Smooth muscle cell (in vitro differentiated cells): ENCODE data around the gene TF. TPM values are rescaled to one million over a fixed set of nuclear protein-coding genes. Genes with fewer than 3 reads are reported as not detected.

Experiments used
- DNase-seq: peaks from one replicate; lab custom pipeline; 2025; ENCODE audit not compliant: unreplicated experiment; lab: John Stamatoyannopoulos, UW
- H2AFZ ChIP-seq: fragments of 200-600 bp; sonication (generic); 2 replicates; pipeline ENCODE4 v1.6.0; 2016; ENCODE audit warnings: antibody characterized with exemption, low read depth, mild to moderate bottlenecking
- H3F3A ChIP-seq: fragments of 200-600 bp; sonication (generic); 2 replicates; pipeline ENCODE4 v1.6.0; 2017; ENCODE audit warnings: antibody characterized with exemption, low read depth
- H3K27ac ChIP-seq: fragments of 200-600 bp; sonication (generic); 2 replicates; pipeline ENCODE4 v1.5.1; 2016; ENCODE audit warnings: low read depth, mild to moderate bottlenecking
- H3K27me3 ChIP-seq: fragments of 200-600 bp; sonication (generic); 2 replicates; pipeline ENCODE4 v1.6.1; 2016; ENCODE audit warnings: low read depth, mild to moderate bottlenecking
- H3K36me3 ChIP-seq: fragments of 200-600 bp; sonication (generic); 2 replicates; pipeline ENCODE4 v1.5.1; 2016; ENCODE audit warnings: low read depth
- H3K4me1 ChIP-seq: fragments of 200-600 bp; sonication (generic); 2 replicates; pipeline ENCODE4 v1.5.1; 2016; ENCODE audit warnings: low read depth
- H3K4me2 ChIP-seq: fragments of 200-600 bp; sonication (generic); 2 replicates; pipeline ENCODE4 v1.6.0; 2016; ENCODE audit warnings: mild to moderate bottlenecking
- H3K4me3 ChIP-seq: fragments of 200-600 bp; sonication (generic); 2 replicates; pipeline ENCODE4 v1.5.1; 2016; ENCODE audit warnings: mild to moderate bottlenecking
- H3K79me2 ChIP-seq: fragments of 200-600 bp; sonication (generic); 2 replicates; pipeline ENCODE4 v1.6.0; 2016; ENCODE audit warnings: low read depth, mild to moderate bottlenecking
- H3K9ac ChIP-seq: fragments of 200-600 bp; sonication (generic); 2 replicates; pipeline ENCODE4 v1.6.0; 2016; ENCODE audit warnings: low read depth
- H3K9me3 ChIP-seq: fragments of 200-600 bp; sonication (generic); replicated peaks from 2 replicates; pipeline ENCODE4 v1.5.1; 2016; ENCODE audit warnings: low read depth
- H4K20me1 ChIP-seq: fragments of 200-600 bp; sonication (generic); 2 replicates; pipeline ENCODE4 v1.6.0; 2016; ENCODE audit warnings: low read depth
- WGBS: methylation state at CpG from one replicate; pipeline ENCODE4 v1.1.7; 2016; ENCODE audit warnings: low lambda C conversion rate; 5-methylcytosine and 5-hydroxymethylcytosine counted together
- polyA plus RNA-seq: library from polyadenylated mRNA; unstranded; fragments of >200 nt; fragmentation: Nextera tagmentation; extraction: Ambion mirVana; gene quantifications from 2 replicates; pipeline ENCODE4 v1.2.1, GENCODE V29; 2016
- total RNA-seq: library from RNA; depleted of rRNA; stranded (reverse); fragments of >200 nt; gene quantifications from 2 replicates; pipeline ENCODE4 v1.2.3, GENCODE V29; 2014
- TF ChIP-seq, protein P1 (sequence below): fragments of 200-600 bp; sonication (generic); IDR thresholded peaks from 2 replicates; pipeline ENCODE4 v1.5.1; 2017; ENCODE audit warnings: borderline replicate concordance, mild to moderate bottlenecking, antibody characterized with exemption; ENCODE audit not compliant: insufficient read depth, poor library complexity, severe bottlenecking

Gene TF
- total and polyA plus RNA-seq, 2 experiments from 2014 or later: 1.0 to 1.6 TPM

DNA sequence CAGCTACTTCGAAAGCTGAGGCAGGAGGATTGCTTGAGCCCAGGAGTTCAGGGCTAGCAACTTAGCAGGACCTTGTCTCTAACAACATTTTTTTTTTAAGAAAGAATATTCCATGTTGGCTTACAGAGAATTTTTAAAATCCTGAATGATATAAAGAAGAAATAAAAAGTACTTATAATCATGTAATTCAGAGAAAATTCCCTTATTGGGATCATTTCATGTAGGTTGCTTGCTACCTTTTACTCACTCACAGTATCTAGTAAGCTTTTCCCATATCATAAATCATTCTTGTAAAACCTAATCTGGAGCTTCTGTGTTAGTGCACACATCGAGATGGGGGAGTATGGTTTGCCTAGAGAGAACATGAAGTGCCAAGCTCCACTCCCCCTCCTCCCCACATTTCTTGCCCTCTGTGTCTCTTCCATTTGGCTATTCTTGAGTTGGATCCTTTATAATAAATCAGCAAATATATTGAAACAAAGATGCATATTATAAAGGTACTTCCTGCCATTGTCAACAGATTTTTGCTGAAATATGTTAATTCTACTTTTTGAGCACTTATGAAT is 13.6 kb downstream of the TF start:
- no peak overlapping the region for H3K4me3 ChIP-seq
- no peaks in the 10 kb centered on the region for H3K4me1 ChIP-seq
- H3K9ac ChIP-seq: no peak overlapping the region
- TF ChIP-seq, protein P1, sequence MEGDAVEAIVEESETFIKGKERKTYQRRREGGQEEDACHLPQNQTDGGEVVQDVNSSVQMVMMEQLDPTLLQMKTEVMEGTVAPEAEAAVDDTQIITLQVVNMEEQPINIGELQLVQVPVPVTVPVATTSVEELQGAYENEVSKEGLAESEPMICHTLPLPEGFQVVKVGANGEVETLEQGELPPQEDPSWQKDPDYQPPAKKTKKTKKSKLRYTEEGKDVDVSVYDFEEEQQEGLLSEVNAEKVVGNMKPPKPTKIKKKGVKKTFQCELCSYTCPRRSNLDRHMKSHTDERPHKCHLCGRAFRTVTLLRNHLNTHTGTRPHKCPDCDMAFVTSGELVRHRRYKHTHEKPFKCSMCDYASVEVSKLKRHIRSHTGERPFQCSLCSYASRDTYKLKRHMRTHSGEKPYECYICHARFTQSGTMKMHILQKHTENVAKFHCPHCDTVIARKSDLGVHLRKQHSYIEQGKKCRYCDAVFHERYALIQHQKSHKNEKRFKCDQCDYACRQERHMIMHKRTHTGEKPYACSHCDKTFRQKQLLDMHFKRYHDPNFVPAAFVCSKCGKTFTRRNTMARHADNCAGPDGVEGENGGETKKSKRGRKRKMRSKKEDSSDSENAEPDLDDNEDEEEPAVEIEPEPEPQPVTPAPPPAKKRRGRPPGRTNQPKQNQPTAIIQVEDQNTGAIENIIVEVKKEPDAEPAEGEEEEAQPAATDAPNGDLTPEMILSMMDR: no peak
- no peaks in the 10 kb centered on the region for H3K36me3 ChIP-seq
- H4K20me1 ChIP-seq: no peaks in the 10 kb centered on the region
- no peak for DNase-seq
- no peaks in the 10 kb centered on the region for H3K9me3 ChIP-seq
- H3K4me2 ChIP-seq: no peak overlapping the region
- WGBS: 79% methylated on average over 2 of the region's 2 CpGs
- no peaks in the 10 kb centered on the region for H3F3A ChIP-seq
- H3K27ac ChIP-seq: no peak overlapping the region
- no peaks in the 10 kb centered on the region for H3K79me2 ChIP-seq
- peaks cover 15% of the 10 kb centered on the region for H3K27me3 ChIP-seq
- no peak overlapping the region for H2AFZ ChIP-seq

DNA sequence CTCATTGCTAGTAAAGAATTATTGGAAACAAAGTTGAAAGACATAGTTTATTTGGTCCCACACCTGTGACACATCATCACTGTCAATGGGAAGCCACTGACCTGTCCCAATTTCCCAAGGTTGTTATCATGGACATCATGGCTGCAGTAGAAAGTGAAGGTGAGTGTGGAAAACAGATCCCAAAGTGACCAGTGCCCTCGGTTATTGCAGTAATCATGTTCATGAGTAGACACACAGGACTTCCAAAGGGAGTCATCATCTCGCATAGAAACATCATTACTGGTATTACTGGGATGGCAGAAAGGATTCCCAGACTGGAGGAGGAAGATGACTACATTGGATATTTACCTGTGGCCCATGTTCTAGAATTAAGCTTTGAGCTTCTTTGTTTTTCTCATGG is 14.7 kb downstream of the TF start:
- DNase-seq: no peak
- Histone ChIP-seq H3K4me3 (no peak overlapping the region), H3F3A (no peaks in the 10 kb centered on the region), H4K20me1 (no peaks in the 10 kb centered on the region), H3K4me1 (no peaks in the 10 kb centered on the region), H3K36me3 (no peaks in the 10 kb centered on the region), H3K9me3 (no peaks in the 10 kb centered on the region), H2AFZ (no peak overlapping the region), H3K27ac (no peak overlapping the region), H3K9ac (no peak overlapping the region), H3K27me3 (peaks cover 15% of the 10 kb centered on the region), H3K4me2 (no peak overlapping the region), H3K79me2 (no peaks in the 10 kb centered on the region)
- TF ChIP-seq, protein P1: no peak
- 98% methylated on average over 2 of the region's 2 CpGs for WGBS

- H3K9ac ChIP-seq: no peak overlapping the region
- WGBS: 86% methylated on average over 6 of the region's 6 CpGs
- no peaks in the 10 kb centered on the region for H3K79me2 ChIP-seq
- no peaks in the 10 kb centered on the region for H4K20me1 ChIP-seq
- H3K4me3 ChIP-seq: no peak overlapping the region
- peaks cover 15% of the 10 kb centered on the region for H3K27me3 ChIP-seq
- no peak for DNase-seq
- TF ChIP-seq, protein P1: no peak
- no peaks in the 10 kb centered on the region for H3K4me1 ChIP-seq
- H3K27ac ChIP-seq: no peak overlapping the region
- H3F3A ChIP-seq: no peaks in the 10 kb centered on the region
- H3K36me3 ChIP-seq: no peaks in the 10 kb centered on the region
- H3K4me2 ChIP-seq: no peak overlapping the region
- H3K9me3 ChIP-seq: no peaks in the 10 kb centered on the region
- no peak overlapping the region for H2AFZ ChIP-seq
Measured at GRCh38 chr3:133761605-133762484, 15.7 kb downstream of the TF start.

- Histone ChIP-seq H3K9ac (no peak overlapping the region), H3K27me3 (peaks cover 15% of the 10 kb centered on the region), H3K36me3 (no peaks in the 10 kb centered on the region), H2AFZ (no peak overlapping the region), H3K4me1 (no peaks in the 10 kb centered on the region), H3K79me2 (no peaks in the 10 kb centered on the region), H3F3A (no peaks in the 10 kb centered on the region), H3K27ac (no peak overlapping the region), H3K4me3 (no peak overlapping the region), H4K20me1 (no peaks in the 10 kb centered on the region), H3K4me2 (no peak overlapping the region), H3K9me3 (no peaks in the 10 kb centered on the region)
- TF ChIP-seq, protein P1: no peak
- WGBS: 85% methylated on average over 3 of the region's 3 CpGs
- no peak for DNase-seq
Measured at GRCh38 chr3:133762539-133762938, 16.3 kb downstream of the TF start.
